ENCODE data around the gene OPRL1.
"Not testable (repeated sequence)": the region's sequence is repeated elsewhere in the genome, so short reads cannot be mapped to it uniquely, and the experiment has no call there.

OPRL1 gene

DNA sequence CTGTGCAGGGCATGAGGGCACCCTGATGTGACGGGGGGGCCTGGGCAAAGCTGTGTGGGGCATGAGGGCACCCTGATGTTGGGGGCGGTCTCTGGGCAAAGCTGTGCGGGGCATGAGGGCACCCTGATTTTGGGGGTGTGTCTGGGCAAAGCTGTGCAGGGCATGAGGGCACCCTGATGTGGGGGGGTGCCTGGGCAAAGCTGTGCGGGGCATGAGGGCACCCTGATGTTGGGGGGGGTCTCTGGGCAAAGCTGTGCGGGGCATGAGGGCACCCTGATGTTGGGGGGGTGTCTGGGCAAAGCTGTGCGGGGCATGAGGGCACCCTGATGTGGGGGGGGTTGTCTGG, 37.5 kb downstream of the OPRL1 start:
- not testable (repeated sequence) for DNase-seq (ENCODE audit: low read depth)

DNA sequence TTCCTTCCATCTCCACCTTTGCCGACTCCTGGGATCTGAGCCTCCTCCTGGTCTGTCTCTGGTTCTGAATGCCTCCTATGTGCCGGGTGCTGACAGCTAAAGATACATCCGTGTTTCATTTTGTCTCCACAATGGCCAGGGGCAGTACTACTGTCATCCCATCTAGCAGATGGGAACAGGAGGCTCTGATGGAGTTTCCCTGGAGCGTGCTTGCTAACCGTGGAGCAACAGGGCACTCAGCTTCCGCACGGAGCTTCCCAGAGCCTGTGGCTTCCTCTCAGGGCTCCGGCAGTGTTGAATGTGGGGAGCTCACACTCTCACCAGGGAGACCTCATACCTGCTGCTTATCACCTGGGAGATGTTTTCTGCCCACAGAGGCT, 39.4 kb downstream of the OPRL1 start:
- no peak for DNase-seq (ENCODE audit: low read depth)

DNA sequence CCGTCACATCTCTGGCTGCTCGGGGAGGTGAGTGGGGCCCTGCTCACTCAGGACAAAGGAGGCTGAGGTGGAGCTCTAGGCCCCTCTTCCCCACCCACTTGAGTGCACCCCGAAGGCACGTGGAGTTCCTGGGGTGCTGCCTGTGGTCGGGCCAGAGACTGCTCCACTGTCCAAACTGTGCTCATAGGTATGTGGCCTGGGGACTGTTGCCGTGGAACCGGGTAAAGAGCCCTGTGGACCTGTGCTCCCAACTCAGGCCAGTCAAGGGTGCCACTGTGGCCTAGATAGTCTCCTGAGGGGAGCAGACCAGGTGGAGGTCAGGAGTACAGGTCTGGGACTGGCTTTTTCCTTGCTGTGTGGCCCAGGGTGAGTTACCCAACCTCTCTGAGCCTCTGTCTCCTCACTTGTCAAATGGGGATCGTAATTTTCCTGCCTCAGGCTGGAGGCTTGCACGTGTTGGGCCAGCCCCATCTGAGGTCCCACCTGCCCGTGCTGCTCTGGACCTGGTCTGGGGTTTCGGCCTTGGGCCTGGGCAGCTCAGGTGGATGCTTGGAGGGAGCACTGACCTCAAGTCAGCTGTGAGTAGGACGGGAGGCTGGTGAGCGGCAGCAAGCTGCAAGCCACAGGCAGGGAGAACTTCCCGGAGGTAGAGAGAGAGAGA, 39.9 kb downstream of the OPRL1 start:
- no peak for DNase-seq (ENCODE audit: low read depth)

- no peak for DNase-seq (ENCODE audit: low read depth)
These were observed 41.7 kb downstream of the OPRL1 start for GRCh38 chr20:64121586-64121985.

GRCh38 chr20:64122927-64123326, 43.0 kb downstream of the OPRL1 start:
- not testable (repeated sequence) for DNase-seq (ENCODE audit: low read depth)

- DNase-seq (ENCODE audit: low read depth): not testable (repeated sequence)
These were observed 43.6 kb downstream of the OPRL1 start for GRCh38 chr20:64123517-64123916.

- DNase-seq (ENCODE audit: low read depth): no peak
These were observed 49.4 kb downstream of the OPRL1 start for GRCh38 chr20:64129146-64129782.

DNA sequence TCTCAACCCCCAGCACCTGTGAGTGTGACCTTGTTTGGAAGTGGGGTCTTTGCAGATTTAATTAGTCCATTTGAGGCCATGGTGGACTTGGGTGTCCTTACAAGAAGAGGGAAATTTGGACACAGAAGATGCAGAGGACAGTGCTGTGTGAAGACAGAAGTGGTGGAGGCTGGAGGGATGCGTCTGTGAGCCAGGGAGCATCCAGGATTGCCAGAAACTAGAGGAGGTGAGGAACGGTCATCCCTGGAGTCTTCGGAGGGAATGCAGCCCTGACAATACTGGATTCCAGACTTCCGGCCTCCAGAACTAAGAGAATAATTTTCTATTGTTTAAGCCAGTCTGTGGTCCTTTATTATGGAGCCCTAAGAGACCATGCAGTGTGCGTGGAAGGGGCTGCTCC, 50.4 kb downstream of the OPRL1 start:
- DNase-seq (ENCODE audit: low read depth): no peak

DNA sequence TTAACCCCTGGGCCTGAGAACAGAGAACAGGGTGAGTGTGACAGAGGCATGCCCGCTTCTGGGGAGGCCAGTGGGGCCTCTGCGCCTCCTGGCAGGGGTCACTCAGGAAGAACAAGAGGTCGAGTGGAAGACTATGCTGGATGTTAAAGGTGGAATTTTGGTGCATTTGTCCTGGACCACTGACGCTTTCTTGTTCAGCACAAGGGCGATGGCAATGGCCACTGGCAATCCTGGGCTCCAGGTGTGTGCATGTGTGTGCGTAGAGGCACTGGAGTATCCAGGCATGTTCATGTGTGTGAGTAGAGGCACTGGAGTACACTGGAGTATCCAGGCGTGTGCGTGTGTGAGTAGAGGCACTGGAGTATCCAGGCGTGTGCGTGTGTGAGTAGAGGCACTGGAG, 51.0 kb downstream of the OPRL1 start:
- no peak for DNase-seq (ENCODE audit: low read depth)

GRCh38 chr20:64131406-64131805, 51.5 kb downstream of the OPRL1 start:
- no peak for DNase-seq (ENCODE audit: low read depth)

DNA sequence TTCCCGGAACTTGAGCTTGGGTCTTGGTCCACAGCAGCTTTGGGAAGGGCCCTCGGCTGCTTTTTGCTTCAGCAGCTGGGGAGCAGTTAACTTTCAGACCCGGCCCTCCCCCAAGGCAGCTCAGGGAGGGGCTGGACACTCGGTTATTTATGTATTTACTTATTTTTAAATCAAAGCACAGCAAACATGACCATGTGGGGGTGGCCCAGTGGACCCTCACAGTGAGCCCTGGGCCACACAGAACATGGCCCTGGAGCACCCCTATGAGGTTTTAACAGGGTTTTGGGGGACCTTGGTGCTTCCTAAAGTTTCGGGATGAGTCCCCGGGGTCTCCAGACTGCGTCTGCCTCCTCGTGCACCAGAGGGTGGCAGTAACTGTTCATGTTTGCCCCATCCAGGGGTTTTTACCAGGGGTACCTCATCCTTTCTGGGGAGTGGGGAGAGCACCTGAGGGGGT, 54.1 kb downstream of the OPRL1 start:
- DNase-seq (ENCODE audit: low read depth): no peak

DNA sequence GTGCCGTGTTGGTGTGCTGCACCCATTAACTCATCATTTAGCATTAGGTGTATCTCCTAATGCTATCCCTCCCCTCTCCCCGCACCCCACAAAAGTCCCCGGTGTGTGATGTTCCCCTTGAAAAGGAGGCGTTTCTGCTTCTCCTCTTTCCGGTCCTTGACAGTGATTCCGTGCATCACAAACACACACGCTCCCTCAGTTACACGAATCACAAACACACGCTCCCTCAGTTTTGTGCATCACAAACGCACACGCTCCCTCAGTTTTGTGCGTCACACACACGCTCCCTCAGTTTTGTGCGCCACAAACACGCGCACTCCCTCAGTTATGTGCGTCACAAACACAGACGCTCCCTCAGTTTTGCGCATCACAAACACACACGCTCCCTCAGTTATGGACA, 54.9 kb downstream of the OPRL1 start:
- not testable (repeated sequence) for DNase-seq (ENCODE audit: low read depth)

DNA sequence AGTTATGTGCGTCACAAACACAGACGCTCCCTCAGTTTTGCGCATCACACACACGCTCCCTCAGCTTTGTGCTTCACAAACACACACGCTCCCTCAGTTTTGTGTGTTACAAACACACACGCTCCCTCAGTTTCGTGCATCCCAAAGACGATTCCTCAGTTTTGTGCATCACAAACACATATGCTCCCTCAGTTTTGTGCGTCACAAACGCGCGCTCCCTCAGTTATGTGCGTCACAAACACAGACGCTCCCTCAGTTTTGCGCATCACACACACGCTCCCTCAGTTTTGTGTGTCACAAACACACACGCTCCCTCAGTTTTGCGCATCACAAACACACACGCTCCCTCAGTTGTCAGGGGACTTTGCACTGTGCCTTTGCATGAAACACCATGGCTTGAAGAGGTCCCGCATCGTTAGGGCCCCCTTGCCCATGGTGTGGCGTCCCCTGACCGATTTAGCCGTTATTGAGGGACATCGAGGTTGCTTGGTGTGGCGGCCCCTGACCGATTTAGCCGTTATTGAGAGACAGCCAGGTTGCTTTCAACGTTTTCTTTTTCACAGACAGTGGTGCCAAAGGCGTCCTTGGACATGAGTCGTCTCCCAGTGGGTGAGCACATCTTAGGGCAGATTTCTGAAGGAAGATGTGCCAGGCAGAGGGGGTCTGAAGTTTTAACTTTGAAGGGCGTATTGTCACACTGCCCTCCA, 56.3 kb downstream of the OPRL1 start:
- DNase-seq (ENCODE audit: low read depth): no peak

GRCh38 chr20:64137598-64138031, 57.7 kb downstream of the OPRL1 start:
- no peak for DNase-seq (ENCODE audit: low read depth)

- no peak for DNase-seq (ENCODE audit: low read depth)
These were observed 58.5 kb downstream of the OPRL1 start for GRCh38 chr20:64138276-64138815.

DNA sequence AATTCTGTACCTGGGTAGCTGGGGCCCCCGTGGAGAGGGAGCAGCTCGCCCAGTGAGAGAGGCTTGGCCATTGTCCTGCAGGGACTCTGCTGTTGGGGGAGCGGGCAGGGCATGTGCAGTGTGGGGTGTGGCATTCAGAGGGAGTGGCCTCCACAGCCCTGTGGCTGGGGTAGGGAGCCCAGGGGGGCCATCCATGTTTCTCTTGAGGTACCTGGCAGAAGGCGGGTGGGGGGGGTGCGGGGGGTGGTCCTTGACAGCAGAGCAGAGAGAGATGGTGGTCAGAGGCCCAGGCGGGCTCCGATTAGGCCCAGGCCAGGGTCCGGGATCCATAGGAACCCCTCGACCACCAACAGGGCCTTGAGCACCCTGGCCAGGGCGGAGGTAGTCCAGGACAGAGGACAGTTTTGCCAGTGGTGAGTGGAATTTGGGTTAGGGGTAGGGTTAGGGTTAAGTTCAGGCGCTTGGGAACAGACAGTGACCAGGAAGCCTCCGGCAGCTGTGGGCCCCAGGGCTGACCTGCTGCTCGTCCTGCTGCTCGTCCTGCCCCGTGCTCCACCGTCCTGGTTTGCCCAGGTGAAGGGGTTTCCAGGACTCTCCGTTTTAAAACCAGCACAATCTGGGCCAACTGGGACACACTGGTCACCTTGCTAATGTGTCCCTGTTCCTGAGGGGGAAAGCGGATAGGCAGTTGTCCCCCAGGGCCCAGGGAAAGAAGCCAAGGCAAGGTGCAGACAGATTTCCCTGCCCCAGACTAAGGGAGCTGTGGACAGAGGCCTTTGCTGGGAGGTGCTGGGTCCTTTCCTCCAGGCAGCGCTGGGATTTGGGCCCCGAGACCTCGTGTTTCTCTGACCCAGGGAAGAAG, 59.5 kb downstream of the OPRL1 start:
- DNase-seq (ENCODE audit: low read depth): no peak

DNA sequence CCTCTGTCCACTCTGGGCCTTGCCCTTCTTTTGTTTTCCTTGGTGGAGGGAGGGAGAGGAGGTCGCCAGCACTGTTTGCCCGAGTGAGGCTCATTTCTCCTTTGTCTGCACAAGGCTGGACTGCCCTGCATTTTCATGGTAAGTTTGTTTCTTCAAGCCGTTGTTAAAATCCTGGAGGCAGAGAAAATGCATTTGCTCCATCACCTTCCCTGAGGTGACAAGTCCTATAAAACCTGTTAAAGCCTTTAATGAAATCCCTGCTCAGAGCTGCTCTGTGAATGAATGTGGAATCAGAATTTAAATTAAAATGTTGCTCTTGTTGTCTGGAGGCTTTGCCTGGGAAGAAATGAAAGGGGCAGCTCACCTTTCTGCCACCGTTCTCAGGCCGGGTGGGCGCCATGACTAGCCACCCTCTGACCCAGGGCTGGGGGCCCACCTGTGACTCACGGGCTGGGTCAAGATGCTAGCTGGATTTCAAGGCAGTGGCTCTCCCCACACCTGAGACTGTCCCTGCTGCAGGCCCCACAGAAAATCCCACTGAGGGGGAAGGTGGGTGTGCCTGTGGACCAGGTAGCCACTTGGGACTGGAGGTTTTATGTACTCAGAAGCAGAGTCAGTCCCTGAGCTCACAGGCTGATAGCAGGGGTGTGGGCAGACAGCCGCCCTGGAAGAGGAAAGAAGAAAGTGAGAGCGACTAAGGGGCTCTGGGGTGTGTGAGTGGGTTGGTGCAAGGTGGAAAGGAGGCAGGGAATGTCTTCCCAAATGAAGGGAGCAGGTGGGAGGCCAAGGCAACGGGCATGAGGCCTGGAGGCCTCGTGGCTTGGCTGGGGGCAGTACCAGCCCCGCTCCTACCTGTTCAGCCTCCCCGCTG, 60.4 kb downstream of the OPRL1 start:
- no peak for DNase-seq (ENCODE audit: low read depth)

- no peak for DNase-seq (ENCODE audit: low read depth)
These were observed 61.1 kb downstream of the OPRL1 start for GRCh38 chr20:64140956-64141355.

- DNase-seq (ENCODE audit: low read depth): no peak
These were observed 62.7 kb downstream of the OPRL1 start for GRCh38 chr20:64142590-64142989.

DNA sequence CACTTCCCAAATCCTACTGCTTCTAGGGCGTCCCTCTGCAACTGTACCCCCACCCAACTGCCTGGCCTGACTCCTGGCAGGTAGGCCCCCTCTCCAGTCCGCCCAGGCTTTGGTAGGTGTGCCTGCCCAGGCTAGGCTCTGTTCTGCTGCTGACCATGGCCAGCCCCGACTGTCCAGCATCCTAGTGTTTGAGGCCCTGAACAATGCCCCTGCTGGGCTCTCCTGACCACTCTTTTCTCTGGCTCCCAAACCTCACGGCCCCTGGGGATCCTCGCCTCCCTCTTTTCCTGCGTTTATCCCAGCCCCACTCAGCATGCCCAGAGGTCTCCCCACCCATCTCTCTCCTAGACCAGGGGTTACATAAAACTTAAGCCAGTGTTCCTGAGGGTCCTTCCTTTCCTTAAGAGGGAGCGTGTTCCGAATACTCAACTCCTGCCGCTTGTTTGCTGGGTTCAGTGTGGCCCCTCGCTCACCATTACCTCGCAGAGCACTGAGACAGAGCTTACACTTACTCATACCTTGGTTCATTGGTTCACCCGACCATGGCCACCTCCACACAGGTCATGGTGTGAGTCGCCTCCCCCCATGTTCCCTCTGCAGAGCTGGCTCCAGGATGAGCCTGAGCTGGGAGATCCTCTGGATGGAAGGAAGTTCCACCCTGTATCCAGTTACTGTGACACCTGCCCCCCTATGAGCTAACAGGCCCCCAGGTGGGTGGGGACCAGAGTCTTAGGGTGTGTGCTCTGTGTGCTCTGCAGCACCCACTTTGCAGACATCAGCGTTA, 63.3 kb downstream of the OPRL1 start:
- no peak for DNase-seq (ENCODE audit: low read depth)
